Upper lobe of left lung (tissue), 4 donors: ENCODE results near the gene KDM5A.

ENCODE experiments used
- CTCF ChIP-seq, 6 experiments: fragments of 450-650 bp in 4 of 6; fragments of 200-600 bp in 2 of 6; sonication (generic) in 2 of 6; IDR thresholded peaks; one replicate each; pipeline ENCODE4 v1.5.1; 2016 to 2019; ENCODE audit warnings: antibody characterized with exemption in 6 of 6
- POLR2AphosphoS5 ChIP-seq, 2 donors: sonication (generic); formaldehyde crosslinking; IDR thresholded peaks; one replicate each; pipeline ENCODE4 v1.5.1; 2017; ENCODE audit warnings: antibody characterized with exemption in 2 of 2

GRCh38 chr12:367972-368371, 21.1 kb downstream of the KDM5A start:
- TF ChIP-seq CTCF (IDR thresholded peaks at IDR 0.05) (no peak), POLR2AphosphoS5 (IDR thresholded peaks at IDR 0.05) (no peak)
